NCI-H1417 (cell line): ENCODE results near the gene STUM.
A peak's percentile ranks its signal among the peaks of the same experiment; 100 is the strongest.

Experiments used
- DNase-seq, 3 experiments: peaks; one replicate each; lab custom pipeline; 2025; lab: John Stamatoyannopoulos, UW

STUM gene

DNA sequence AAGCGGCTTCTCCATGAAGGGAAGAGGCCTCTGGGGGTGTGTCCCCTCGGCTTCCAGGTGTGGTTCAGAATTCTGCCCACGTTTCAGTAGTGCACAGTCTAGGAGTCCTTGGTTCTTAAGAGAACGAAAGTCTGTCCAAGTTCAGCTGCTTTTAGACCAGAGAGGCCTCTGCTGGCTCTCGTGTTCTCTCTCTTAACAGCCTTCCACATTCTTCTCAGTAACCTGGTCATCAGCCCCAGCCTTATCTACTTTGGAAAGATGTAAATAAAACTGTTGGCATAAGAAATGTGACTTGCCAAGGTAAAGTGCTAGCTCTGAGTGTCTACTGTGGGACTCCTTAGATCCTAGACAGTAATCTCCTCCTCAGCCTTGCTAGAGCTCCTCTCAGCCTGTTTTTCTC is 15.3 kb upstream of the STUM start:
- DNase-seq, result no peak

DNA sequence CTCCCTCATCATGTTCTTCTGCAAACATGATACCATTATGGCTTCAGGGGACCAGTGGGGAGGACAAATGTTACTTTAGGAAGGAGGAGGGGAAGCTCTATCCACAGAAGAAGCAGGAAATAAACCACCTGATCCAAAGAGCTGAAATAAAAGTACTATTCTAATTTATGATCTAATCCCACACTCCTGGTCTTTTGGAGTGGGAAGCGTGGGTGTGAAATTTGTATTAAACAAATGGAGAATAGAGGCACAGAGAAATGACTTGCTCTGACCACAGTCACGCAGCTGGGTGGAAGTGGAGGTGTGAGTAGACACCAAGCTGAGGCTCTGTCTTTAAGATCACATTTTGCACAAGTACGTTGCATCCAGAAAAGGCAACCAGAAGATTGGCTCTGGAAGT is 14.5 kb upstream of the STUM start:
- DNase-seq, result no peak

DNA sequence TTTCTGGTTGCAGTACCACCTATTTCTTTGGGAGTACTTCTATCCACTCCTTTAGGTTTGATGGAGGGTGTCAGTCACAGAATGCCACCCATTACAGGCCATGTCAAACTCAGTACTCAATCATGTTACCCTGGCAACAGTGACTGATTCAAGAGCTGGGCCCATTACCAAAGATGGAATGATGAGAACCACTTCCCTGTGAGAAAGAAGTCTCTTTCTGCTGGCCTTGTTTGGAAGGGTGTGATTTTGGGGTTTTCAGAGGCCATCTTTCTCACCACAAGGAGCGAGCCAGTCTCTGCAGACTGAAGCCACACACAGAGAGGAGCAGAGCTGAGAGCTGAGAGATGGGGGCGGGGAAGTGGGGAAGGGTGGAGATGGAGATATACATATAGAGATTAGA is 13.9 kb upstream of the STUM start:
- DNase-seq, result no peak

DNA sequence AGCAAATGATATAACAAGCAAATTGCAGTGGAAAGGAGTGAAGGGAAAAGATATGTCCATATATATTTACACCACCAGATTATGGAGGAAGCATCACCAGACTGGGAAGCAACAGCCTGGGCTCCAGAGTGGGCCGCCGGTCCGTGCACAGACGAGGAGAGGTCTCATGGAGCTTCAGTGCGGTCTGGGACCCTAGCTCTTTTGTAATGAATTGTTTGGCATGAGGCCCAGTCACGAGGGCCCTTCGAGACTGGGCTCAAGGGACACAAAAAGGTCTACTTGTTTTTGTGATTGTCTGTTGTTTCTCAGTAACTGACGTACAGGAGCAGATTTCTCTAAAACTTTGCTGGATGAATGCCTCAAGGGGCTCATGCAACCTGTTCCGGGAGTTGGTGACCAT is 12.9 kb upstream of the STUM start:
- peak in 1 of 3 experiments; percentile 13 for DNase-seq

DNA sequence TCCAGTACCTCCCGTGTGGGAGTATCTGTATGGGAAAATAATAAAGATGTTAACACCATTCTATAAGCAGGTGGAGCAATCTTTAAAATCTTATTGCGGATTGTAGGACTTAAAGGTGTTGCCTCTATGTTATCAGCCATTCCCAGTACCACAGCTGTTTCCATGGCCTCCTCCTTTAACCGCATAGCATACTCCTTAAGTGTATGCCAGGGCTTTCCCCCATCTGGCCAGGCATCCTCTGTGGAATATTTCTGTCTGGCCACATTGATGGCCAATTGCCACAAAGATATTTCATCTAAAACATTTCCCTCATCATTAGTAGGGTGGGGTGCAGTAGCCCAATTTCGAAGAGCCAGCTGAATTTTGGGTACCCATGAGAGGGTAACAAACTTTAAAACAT is 7.3 kb upstream of the STUM start:
- no peak for DNase-seq

DNA sequence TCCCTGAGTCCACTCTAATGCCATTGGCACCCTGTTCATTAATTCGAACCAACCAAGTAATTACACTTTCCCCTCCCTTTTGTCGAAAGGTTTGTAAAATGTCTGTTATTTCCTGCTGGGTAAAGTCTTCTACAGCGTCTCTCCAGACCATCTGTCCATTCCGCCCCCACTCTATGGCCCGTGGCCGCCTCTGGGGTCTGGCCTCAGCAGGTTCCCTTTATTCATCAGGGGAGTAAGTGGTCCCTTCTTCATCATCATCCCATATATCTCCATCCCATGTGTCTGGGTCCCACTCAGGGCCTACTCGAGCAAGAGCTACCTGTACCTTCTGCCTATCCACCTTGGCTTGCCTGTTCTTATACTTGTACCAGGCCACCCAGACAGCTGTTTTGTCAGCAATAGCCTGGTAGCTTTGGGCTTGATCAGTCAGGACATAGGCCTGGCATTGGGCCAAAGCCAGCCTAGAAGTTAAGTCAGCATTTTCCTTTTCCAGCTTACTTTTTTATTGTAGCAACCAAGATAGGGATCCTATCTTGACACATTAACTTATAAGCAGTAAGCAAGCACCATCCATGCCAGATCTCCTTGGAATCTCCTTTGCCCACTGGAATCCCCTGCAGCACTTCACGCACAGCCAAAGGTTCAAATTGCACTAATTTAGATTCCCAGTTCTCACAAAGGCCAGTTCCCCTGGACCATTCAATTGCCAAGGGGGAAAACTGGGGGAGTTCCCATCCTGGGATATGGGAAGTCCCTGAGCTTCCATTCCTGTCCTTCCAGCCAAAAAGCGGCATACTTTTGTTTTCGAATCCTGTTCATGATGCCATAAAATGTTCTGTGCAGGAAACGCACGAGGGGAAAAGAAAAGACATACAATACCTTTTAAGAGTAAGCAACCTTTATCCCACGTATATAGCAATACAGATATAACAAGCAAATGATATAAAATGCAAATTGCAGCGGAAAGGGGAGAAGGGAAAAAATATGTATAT is 6.6 kb upstream of the STUM start:
- no peak for DNase-seq

DNA sequence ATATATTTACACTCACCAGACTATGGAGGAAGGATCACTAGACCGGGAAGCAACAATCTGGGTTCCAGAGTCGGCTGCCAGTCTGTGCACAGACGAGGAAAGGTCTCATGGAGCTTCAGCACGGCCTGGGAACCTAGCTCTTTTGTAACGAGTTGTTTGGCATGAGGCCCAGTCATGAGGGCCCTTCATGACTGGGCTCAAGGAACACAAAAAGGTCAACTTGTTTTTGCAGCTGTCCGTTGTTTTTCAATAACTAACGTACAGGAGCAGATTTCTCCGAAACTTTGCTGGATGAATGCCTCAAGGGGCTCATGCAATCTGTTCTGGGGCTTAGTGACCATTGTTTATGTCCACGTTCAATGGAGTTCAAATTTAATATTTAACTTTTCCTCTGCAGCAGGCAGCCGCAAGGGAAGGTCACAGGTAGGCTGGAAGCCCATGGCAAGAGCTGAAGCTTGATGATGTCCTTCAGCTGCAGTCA is 5.9 kb upstream of the STUM start:
- DNase-seq, result peak; percentile 16 to 66 (median 47)

DNA sequence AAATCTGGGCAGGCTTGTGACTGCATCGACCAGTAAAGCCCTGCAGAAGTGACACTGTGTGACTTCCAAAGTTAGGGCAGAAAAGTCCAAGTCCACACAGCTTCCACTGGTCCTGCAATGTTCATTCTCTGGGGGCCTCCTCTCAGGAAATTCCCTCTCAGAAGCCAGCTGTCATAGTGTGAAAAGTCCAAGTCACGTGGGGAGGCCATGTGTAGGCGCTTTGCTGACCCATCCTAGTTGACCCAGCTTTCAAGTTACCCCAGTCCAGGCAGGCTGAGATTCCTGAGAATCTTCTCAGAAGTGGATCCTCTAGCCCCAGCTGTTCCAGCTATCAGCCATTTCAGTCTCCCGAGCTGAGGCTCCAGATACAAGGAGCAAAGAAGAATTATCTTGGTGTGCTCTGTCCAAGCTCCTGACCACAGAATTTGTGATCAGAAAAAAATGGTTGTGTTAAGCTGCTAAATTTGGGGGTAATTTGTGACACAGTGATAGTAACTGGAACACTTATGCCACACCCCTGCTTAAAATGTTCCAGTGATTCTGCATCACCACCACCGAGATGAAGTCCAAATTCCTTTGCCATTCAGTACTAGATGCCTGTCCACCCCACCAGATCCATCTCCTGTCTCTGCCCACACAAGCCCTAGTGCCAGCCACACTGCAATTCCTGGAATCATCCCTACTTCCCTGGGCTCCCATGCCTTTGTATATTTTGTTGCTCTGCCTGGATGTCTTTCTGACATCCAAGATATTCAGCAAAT is 2.5 kb upstream of the STUM start:
- no peak for DNase-seq

DNA sequence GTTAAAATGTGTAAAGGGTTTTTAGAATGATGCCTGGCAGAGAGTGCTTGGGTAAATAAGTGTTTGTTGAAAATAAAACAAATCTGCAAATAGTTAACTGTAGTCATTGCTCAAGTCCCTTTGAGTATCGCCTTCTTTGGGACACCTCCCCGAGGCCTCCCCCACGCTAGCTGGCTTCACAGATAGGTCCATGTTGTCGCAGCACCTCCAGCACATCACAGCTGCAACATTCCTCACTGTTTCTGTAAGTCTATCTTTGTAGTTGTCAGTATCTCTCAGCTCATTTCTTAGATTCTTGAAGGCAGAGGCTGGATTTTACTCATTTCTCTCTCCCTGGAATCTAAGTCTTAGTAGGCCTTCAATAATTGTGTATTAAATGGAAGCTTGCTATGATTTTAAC is 1.6 kb upstream of the STUM start:
- DNase-seq, result no peak

DNA sequence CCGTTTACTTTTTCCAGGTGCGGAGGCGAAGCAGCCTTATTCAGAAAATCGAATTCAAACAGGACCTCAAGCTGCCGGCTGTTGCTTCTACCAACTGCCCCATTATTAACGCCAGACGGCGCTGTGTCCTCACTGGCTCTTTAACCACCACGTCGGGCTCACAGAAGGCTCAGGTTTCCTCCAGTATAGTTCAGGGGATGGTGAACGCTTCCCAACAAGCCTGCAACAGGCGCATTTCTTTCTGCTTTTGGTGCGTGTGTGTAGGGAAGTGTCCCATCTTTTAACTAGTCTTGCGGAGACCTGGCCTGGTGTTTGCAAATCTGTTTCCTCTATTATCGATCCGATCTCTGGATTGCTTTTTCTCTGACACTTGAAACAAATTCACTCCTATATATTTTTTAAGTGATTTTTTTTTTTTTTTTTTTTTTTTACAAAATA is 791 bp upstream of the STUM start:
- peak; percentile 70 to 95 (median 80) for DNase-seq

DNA sequence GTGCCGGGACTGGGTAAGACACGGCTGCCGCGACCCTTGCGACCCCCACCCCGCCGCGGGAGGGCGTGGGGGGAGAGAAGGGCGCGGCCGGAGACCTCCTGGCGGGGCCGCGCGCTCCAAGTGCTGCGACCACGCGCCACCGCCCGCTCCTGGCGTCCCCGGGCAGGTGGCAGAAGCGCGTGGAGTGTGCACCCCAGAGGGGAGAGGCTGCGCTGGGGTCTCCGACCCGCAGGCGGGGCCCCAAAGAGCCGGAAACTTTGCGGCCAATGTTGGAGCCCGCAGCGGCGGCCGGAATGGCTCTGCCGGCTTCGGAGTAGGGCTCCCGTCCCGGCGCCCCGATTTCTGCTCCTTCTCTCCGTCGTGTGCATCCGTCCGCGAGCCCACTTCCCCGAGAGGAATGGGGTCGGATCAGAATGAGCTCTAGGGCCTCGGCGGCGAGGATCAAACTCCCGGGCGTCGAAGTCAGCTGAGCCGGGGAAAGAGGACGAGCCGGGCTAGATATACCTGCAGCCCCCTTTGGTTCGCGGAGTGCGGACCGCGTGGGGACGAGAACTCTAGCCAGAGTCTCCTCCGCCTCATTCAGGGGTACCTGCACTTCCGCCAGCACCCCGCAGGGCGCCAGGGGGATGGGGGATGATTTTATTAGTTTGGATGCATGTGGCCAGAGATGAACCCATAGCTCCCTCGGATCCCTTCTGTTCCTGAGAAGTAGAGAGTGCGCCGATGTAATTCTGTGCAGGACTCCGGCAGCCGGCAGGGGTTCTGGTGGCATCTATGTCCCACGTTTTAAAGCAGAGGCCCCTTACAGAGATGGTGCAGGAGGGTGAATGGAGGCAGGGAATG is 751 bp downstream of the STUM start:
- peak in 1 of 3 experiments; percentile 46 for DNase-seq

DNA sequence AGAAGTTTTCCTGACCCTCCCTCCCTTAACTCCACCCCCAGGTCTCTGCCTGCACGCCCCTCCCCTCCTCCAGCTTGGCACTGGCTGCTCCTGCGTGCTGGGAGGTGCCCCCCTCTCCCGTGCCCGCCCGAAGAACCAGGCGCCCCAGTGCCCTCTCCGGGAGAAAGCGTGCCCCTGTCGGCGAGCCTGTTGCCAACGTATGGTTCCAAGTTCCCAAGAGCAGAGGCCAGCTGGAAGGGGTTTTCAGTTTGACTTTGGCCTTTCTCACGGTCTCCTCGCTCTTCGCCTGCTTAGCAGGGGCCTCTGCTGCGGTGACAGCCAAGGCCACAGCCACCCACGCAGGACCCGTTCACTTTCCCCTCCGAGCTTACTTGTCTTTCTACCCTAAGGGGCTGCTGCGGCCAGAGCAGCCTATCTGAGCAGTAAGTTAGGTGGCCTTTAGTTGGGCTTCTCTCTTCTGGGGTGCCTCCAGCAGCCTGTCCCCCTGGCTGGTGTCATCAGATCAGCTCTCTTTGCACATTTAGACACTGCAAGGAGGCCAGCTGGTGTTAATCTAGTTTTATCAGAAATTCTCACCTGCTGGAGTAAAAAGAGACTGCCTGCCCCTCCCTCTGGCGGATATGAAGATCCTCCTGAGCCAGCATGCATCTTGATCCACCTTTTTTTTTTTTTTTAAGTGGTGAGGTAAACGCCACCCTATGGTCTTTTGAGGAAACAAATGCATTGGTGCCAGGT is 1.5 kb downstream of the STUM start:
- peak; percentile 39 to 63 (median 47) for DNase-seq

DNA sequence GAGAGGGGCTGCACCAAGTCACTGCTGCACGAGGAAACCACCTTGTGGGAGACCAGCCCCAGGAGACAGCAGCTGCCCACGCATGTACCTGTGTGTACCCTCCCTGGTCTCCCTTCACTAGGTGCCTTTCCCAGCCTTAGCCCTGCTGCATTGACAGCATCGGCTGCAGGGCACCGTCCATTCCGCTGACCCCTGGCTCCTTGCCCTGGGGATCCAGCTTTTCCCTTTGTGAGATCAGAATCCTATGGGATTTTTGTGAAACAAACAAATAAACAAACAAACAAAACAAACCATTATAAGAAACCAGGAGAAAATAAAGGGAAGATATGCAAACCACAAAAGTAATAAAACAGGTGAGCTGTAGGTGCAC is 2.1 kb downstream of the STUM start:
- no peak for DNase-seq

DNA sequence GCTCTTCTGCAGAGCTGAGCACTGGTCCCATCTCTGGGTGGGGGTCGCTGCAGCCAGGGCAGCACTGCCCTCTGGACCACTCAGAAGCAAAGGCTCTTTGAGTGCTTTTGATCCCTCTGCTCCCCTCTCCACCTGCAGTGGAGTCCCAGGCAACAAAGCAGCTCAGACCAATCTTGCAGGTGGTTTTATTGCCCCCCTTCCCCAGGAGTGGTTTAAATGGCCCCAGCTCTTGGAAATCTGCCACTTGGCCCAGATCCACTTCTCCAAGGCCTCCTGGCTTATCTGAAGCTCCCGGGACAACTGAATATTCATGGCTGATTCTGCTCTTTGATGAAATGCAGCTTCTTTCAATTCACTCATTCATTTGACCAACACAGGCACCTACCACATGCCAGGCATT is 2.7 kb downstream of the STUM start:
- DNase-seq, result peak; percentile 27 to 65 (median 63)

DNA sequence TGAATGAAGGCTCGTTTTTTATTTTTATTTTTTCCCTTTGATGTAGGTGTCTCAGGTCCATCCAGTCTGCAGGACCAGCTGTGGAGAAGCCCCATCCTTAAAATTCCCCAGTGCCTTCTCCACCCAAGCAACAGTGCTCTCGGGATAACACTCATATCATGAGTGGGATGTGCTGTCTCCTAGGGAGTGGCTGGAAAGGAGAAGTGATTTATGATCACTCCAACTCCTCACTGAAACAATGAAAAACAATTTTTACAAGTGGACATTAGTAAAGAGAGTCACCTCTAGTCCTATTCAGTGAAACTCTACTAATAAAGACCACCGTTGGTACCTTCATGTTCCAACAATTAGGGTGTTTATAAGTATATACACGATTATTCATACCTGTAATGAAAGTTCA is 3.5 kb downstream of the STUM start:
- no peak for DNase-seq

DNA sequence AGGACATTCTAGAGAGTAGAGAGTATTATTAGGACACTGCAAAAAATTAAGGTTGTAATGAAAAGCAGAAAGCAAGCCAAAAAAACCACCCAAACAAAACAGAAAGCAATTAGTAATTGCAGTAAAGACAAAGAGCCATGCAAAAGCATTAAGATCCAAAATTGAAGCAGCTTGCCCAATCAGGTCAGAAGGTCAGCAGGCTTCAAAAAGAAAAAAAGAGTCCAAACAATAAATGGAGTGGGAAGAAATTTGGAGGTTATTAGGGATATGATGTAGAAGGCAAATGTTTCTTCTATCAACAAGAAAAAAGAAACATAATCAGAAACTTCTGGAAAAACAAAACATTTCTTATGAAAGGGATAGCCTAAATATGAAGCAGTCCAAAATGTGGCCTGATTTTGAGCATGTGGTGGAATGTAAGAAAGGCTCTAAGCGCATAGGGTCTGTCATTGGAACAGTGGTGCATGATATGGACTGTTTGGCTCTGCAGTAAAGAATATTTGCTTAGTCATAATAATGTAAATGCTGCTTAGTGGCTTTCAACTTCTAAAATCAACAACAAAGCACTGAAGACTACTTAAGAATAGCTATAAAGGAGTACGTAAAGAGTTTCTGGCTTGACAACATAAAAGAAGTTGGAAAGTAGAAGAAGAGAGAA is 4.8 kb downstream of the STUM start:
- no peak for DNase-seq

DNA sequence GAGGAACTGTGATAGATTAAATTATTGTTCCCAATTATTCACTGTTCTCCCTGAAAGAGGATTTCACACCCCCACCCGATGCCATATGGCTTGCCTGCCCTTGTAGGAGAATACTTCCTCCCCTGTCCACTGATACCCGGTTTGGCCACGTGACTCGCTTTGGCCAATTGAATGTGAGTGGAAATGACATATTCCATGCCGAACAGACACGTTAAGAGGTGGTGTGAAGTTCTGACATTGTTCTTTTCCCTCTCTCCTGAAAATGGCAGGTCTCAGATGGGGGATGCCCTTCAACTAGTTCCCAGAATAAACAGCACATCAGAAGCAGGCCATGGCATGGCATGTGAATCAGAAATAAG is 5.3 kb downstream of the STUM start:
- DNase-seq, result no peak

DNA sequence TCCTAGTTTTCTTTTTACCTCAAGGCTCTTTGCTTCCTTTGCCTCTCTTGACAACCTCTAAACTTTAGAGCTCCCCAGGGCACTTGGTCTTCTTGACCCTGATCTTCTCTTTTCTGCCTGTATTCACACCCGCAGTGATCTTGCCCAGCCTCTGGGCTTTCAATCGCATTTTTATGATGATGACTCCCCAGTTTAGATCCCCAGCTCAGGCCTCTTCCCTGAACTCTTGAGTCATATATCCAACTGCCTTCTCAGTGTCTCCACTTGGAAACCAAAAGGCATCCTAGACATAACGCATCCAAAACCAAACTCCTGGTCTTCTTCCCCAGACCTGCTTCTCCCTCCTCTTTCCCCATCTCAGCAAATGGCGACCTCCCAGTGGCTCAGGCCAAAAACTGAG is 6.5 kb downstream of the STUM start:
- DNase-seq, result no peak

DNA sequence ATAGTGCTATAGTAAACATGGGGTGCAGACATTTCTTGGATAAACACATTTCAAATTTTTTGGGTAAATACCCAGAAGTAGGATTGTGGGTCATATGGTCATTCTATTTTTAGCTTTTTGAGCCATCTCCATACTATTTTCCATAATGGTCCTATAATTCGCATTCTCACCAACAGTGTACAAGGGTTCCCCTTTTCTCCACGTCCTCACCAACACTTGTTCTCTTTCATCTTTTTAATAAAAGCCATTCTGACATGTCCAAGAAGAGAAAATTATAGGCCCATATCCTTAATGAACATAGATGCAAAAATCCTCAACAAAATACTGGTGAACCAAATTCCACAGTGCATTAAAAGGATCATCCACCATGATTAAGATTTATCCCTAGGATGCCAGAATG is 8.9 kb downstream of the STUM start:
- no peak for DNase-seq

DNA sequence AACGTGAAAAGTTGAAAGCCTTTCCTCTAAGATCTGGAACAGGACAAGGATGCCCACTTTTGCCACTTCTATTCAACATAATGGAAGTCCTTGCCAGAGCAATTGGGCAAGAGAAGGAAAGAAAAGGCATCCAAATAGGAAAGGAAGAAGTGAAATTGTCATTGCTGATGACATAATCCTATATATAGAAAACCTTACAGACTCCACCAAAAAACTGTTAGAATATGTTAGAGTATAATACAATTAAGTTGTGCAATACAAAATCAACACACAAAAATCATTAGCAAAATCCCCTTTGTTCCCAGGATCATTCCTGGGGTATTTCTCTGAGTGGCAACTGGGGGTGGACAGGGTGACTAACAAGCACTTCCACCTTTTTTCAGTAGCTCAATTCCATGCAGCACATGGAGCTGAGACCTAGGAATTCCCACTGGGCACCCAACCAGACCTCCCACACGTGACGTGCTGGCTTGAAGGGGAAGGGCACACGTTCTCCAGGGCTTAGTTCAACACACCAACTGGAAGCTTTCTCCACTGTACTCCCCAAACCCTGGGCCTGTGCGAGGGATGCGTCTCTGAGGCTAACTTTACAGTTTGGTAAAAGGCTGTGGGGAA is 9.6 kb downstream of the STUM start:
- DNase-seq, result no peak
